ENCODE data around the gene WWTR1.

GRCh38 chr3:149640976-149641728, 16.7 kb downstream of the WWTR1 start:
- TF ChIP-seq CTCF (IDR thresholded peaks at IDR 0.05) (no peak), POLR2A (IDR thresholded peaks at IDR 0.05) (no peak)

Measured in right lobe of liver (tissue), 4 donors.